GM21381 (cell line): ENCODE measurements around the gene GRK7.

ENCODE experiments used
- ATAC-seq: cut with Tn5 transposase; IDR thresholded peaks from one replicate; pipeline ENCODE4 v1.9.1; 2021; ENCODE audit warnings: mild to moderate bottlenecking, moderate library complexity; ENCODE audit not compliant: unreplicated experiment

The GRK7 gene

GRCh38 chr3:141763088-141763750 is at the start of gene GRK7:
TSS of gene GRK7 (plus strand) at chr3:141763408. CDS start at chr3:141778285, 14,877 bp downstream.
- no peak for ATAC-seq

GRCh38 chr3:141714671-141715070 is 48.5 kb upstream of the GRK7 start:
- no peak for ATAC-seq

- ATAC-seq = no peak
Observed at GRCh38 chr3:141722081-141722480, 41.1 kb upstream of the GRK7 start.

GRCh38 chr3:141722648-141723047 is 40.6 kb upstream of the GRK7 start:
- no peak for ATAC-seq

- no peak for ATAC-seq
Observed at GRCh38 chr3:141723255-141723654, 40.0 kb upstream of the GRK7 start.

- ATAC-seq = no peak
Observed at GRCh38 chr3:141724186-141724585, 39.0 kb upstream of the GRK7 start.

GRCh38 chr3:141725036-141725435 is 38.2 kb upstream of the GRK7 start:
- ATAC-seq = no peak

- ATAC-seq = no peak
Observed at GRCh38 chr3:141726483-141726882, 36.7 kb upstream of the GRK7 start.

- no peak for ATAC-seq
Observed at GRCh38 chr3:141728355-141728892, 34.8 kb upstream of the GRK7 start.

GRCh38 chr3:141729240-141729639 is 34.0 kb upstream of the GRK7 start:
- no peak for ATAC-seq

- ATAC-seq = no peak
Observed at GRCh38 chr3:141735176-141735575, 28.0 kb upstream of the GRK7 start.

GRCh38 chr3:141735770-141736465 is 27.3 kb upstream of the GRK7 start:
- ATAC-seq = no peak

GRCh38 chr3:141737093-141737492 is 26.1 kb upstream of the GRK7 start:
- ATAC-seq = no peak

- ATAC-seq = no peak
Observed at GRCh38 chr3:141737678-141738021, 25.6 kb upstream of the GRK7 start.

GRCh38 chr3:141738022-141738890 is 25.0 kb upstream of the GRK7 start, which contains the start of gene RNF7:
TSS of gene RNF7 (plus strand) at chr3:141738298. CDS start at chr3:141738342, 44 bp downstream.
- ATAC-seq = peak; percentile 90

- peak; percentile 0 for ATAC-seq
Observed at GRCh38 chr3:141738891-141739363, 24.3 kb upstream of the GRK7 start.

GRCh38 chr3:141739731-141740130 is 23.5 kb upstream of the GRK7 start:
- ATAC-seq = no peak

GRCh38 chr3:141740349-141740748 is 22.9 kb upstream of the GRK7 start:
- ATAC-seq = no peak

GRCh38 chr3:141743305-141743704 is 19.9 kb upstream of the GRK7 start:
- no peak for ATAC-seq

GRCh38 chr3:141746962-141747361 is 16.2 kb upstream of the GRK7 start:
- no peak for ATAC-seq

- no peak for ATAC-seq
Observed at GRCh38 chr3:141753399-141753798, 9.8 kb upstream of the GRK7 start.
